Mesendoderm (in vitro differentiated cells): Measurements from ENCODE around the gene PPP2R2C. TPM values are rescaled to one million over a fixed set of nuclear protein-coding genes. Genes with fewer than 3 reads are reported as not detected.
A peak's percentile ranks its signal among the peaks of the same experiment; 100 is the strongest.

Source experiments
- DNase-seq: peaks from one replicate; pipeline ENCODE4 v3.0.0; 2013
- H2AK5ac ChIP-seq: 2 replicates; pipeline ENCODE4 v1.6.1; 2013; ENCODE audit warnings: low read length, inconsistent platforms
- H2BK120ac ChIP-seq: 2 replicates; pipeline ENCODE4 v1.6.1; 2013; ENCODE audit warnings: low read depth, mild to moderate bottlenecking, low read length, moderate library complexity, mixed read lengths
- H2BK15ac ChIP-seq: replicated peaks from 2 replicates; pipeline ENCODE4 v1.6.1; 2013; ENCODE audit warnings: low read depth, mild to moderate bottlenecking, moderate library complexity
- H2BK5ac ChIP-seq: 2 replicates; pipeline ENCODE4 v1.6.1; 2013; ENCODE audit warnings: low read length, inconsistent platforms
- H3K18ac ChIP-seq: 2 replicates; pipeline ENCODE4 v1.6.1; 2013; ENCODE audit warnings: mild to moderate bottlenecking, low read length, mixed read lengths
- H3K23ac ChIP-seq: one replicate; pipeline ENCODE4 v1.6.1; 2013; ENCODE audit warnings: low read length
- H3K27ac ChIP-seq: 2 replicates; pipeline ENCODE4 v1.5.1; 2013; ENCODE audit warnings: low read depth, mild to moderate bottlenecking, inconsistent platforms, low read length, moderate library complexity
- H3K27me3 ChIP-seq: 2 replicates; pipeline ENCODE4 v1.6.1; 2013; ENCODE audit warnings: low read length, control low read depth, mild to moderate bottlenecking, inconsistent platforms; ENCODE audit not compliant: insufficient read depth, poor library complexity
- H3K36me3 ChIP-seq: 2 replicates; pipeline ENCODE4 v1.6.1; 2013; ENCODE audit warnings: low read length, inconsistent platforms; ENCODE audit not compliant: control insufficient read depth, insufficient read depth
- H3K4ac ChIP-seq: one replicate; pipeline ENCODE4 v1.6.1; 2013; ENCODE audit warnings: low read depth, mild to moderate bottlenecking, low read length, moderate library complexity
- H3K4me1 ChIP-seq: 2 replicates; pipeline ENCODE4 v1.6.1; 2013; ENCODE audit warnings: low read depth, low read length, inconsistent platforms; ENCODE audit not compliant: control insufficient read depth
- H3K4me2 ChIP-seq: 2 replicates; pipeline ENCODE4 v1.6.1; 2013; ENCODE audit warnings: low read length
- H3K4me3 ChIP-seq: 2 replicates; pipeline ENCODE4 v1.5.1; 2013; ENCODE audit warnings: mild to moderate bottlenecking, low read length
- H3K56ac ChIP-seq: one replicate; pipeline ENCODE4 v1.6.1; 2013; ENCODE audit warnings: low read length
- H3K79me1 ChIP-seq: 2 replicates; pipeline ENCODE4 v1.6.1; 2013; ENCODE audit warnings: low read length, inconsistent platforms
- H3K79me2 ChIP-seq: 2 replicates; pipeline ENCODE4 v1.6.1; 2013; ENCODE audit warnings: mild to moderate bottlenecking, low read length; ENCODE audit not compliant: control insufficient read depth, insufficient read depth
- H3K9ac ChIP-seq: 2 replicates; pipeline ENCODE4 v1.6.1; 2013; ENCODE audit warnings: low read length, inconsistent platforms
- H4K5ac ChIP-seq: one replicate; pipeline ENCODE4 v1.6.1; 2013; ENCODE audit warnings: low read length
- H4K8ac ChIP-seq: one replicate; pipeline ENCODE4 v1.6.1; 2013; ENCODE audit warnings: low read depth, mild to moderate bottlenecking, control low read depth, low read length, moderate library complexity
- WGBS: extraction: QIAGEN DNeasy Blood & Tissue Kit; methylation state at CpG from one replicate; pipeline ENCODE4 v1.1.7; 2013; ENCODE audit warnings: low lambda C conversion rate, missing lambda C conversion rate; ENCODE audit not compliant: insufficient coverage; ENCODE audit errors: extremely low coverage; 5-methylcytosine and 5-hydroxymethylcytosine counted together
- polyA plus RNA-seq, 2 experiments: library from polyadenylated mRNA; stranded (reverse); fragments of 200-250 nt; gene quantifications; one replicate each; pipeline ENCODE4 v1.2.3, GENCODE V29; 2013

PPP2R2C gene
- 48.5 TPM for polyA plus RNA-seq (2013, experiment 1 of 2)
- 52.5 TPM for polyA plus RNA-seq (2013, experiment 2 of 2)

- H3K79me2 ChIP-seq: peaks cover 17% of the 10 kb centered on the region
- no peak within 1 kb of the TSS for H3K23ac ChIP-seq
- no peak within 1 kb of the TSS for H4K8ac ChIP-seq
- H2BK5ac ChIP-seq: no peak within 1 kb of the TSS
- H3K79me1 ChIP-seq: peaks cover 7% of the 10 kb centered on the region
- H3K4me2 ChIP-seq: peak within 1 kb of the TSS; percentile 80
- peak; percentile 38 for DNase-seq
- H3K18ac ChIP-seq: peak within 1 kb of the TSS; percentile 44
- peak within 1 kb of the TSS; percentile 40 for H3K27ac ChIP-seq
- peak within 1 kb of the TSS; percentile 10 for H2BK120ac ChIP-seq
- H3K56ac ChIP-seq: peak within 1 kb of the TSS; percentile 89
- no CpG with 5 or more reads among the region's 86 CpGs for WGBS
- H2BK15ac ChIP-seq: no peak within 1 kb of the TSS
- H3K4ac ChIP-seq: peak within 1 kb of the TSS; percentile 49
- peaks cover 2% of the 10 kb centered on the region for H3K4me1 ChIP-seq
- peak within 1 kb of the TSS; percentile 48 for H3K4me3 ChIP-seq
- H3K36me3 ChIP-seq: no peaks in the 10 kb centered on the region
- peak within 1 kb of the TSS; percentile 30 for H2AK5ac ChIP-seq
- H3K9ac ChIP-seq: peak within 1 kb of the TSS; percentile 80
- no peak within 1 kb of the TSS for H4K5ac ChIP-seq
- H3K27me3 ChIP-seq: peaks cover 3% of the 10 kb centered on the region
These were observed at the start of gene PPP2R2C for GRCh38 chr4:6472387-6473263. PPP2R2C (minus strand) TSS chr4:6472614; CDS start chr4:6472229, 385 bp downstream.

GRCh38 chr4:6520978-6521377 is 48.6 kb upstream of the PPP2R2C start:
- no peak overlapping the region for H3K4me3 ChIP-seq
- no peaks in the 10 kb centered on the region for H3K36me3 ChIP-seq
- no peak overlapping the region for H2BK15ac ChIP-seq
- H3K27ac ChIP-seq: no peak overlapping the region
- no peak overlapping the region for H2BK5ac ChIP-seq
- H2AK5ac ChIP-seq: no peak overlapping the region
- no peaks in the 10 kb centered on the region for H3K79me2 ChIP-seq
- no peak overlapping the region for H3K56ac ChIP-seq
- H3K9ac ChIP-seq: no peak overlapping the region
- H3K27me3 ChIP-seq: no peaks in the 10 kb centered on the region
- H3K23ac ChIP-seq: peak overlapping the region; percentile 34
- H3K79me1 ChIP-seq: no peaks in the 10 kb centered on the region
- H3K4ac ChIP-seq: no peak overlapping the region
- WGBS: no CpG with 5 or more reads among the region's 6 CpGs
- H3K18ac ChIP-seq: no peak overlapping the region
- no peak for DNase-seq
- H4K5ac ChIP-seq: no peak overlapping the region
- no peaks in the 10 kb centered on the region for H3K4me1 ChIP-seq
- no peak overlapping the region for H2BK120ac ChIP-seq
- H4K8ac ChIP-seq: no peak overlapping the region
- no peak overlapping the region for H3K4me2 ChIP-seq

- H3K79me1 ChIP-seq: no peaks in the 10 kb centered on the region
- no peak overlapping the region for H3K56ac ChIP-seq
- H2BK120ac ChIP-seq: no peak overlapping the region
- no peaks in the 10 kb centered on the region for H3K4me1 ChIP-seq
- H3K9ac ChIP-seq: no peak overlapping the region
- H2BK15ac ChIP-seq: no peak overlapping the region
- H3K4me3 ChIP-seq: no peak overlapping the region
- no peak for DNase-seq
- no peak overlapping the region for H3K4me2 ChIP-seq
- no peaks in the 10 kb centered on the region for H3K79me2 ChIP-seq
- H3K23ac ChIP-seq: no peak overlapping the region
- H4K5ac ChIP-seq: no peak overlapping the region
- WGBS: no CpG with 5 or more reads among the region's 11 CpGs
- H2AK5ac ChIP-seq: no peak overlapping the region
- no peak overlapping the region for H3K27ac ChIP-seq
- peak overlapping the region; percentile 24 for H3K4ac ChIP-seq
- H3K36me3 ChIP-seq: no peaks in the 10 kb centered on the region
- H3K27me3 ChIP-seq: no peaks in the 10 kb centered on the region
- no peak overlapping the region for H3K18ac ChIP-seq
- no peak overlapping the region for H2BK5ac ChIP-seq
- no peak overlapping the region for H4K8ac ChIP-seq
These were observed 47.7 kb upstream of the PPP2R2C start for GRCh38 chr4:6520051-6520636.

GRCh38 chr4:6517171-6517570 is 44.8 kb upstream of the PPP2R2C start:
- Histone ChIP-seq H4K5ac (no peak overlapping the region), H3K9ac (no peak overlapping the region), H2AK5ac (no peak overlapping the region), H3K23ac (no peak overlapping the region), H2BK15ac (no peak overlapping the region), H3K36me3 (no peaks in the 10 kb centered on the region), H3K56ac (no peak overlapping the region), H3K79me1 (no peaks in the 10 kb centered on the region), H3K4ac (no peak overlapping the region), H2BK5ac (no peak overlapping the region), H3K4me1 (no peaks in the 10 kb centered on the region), H3K4me3 (no peak overlapping the region), H4K8ac (no peak overlapping the region), H3K27ac (no peak overlapping the region), H3K4me2 (no peak overlapping the region), H3K27me3 (no peaks in the 10 kb centered on the region), H2BK120ac (no peak overlapping the region), H3K79me2 (no peaks in the 10 kb centered on the region), H3K18ac (no peak overlapping the region)
- no CpG with 5 or more reads among the region's 2 CpGs for WGBS
- no peak for DNase-seq

GRCh38 chr4:6516762-6517161 is 44.3 kb upstream of the PPP2R2C start:
- Histone ChIP-seq H3K9ac (no peak overlapping the region), H3K79me1 (no peaks in the 10 kb centered on the region), H3K36me3 (no peaks in the 10 kb centered on the region), H3K18ac (no peak overlapping the region), H3K79me2 (no peaks in the 10 kb centered on the region), H2BK5ac (no peak overlapping the region), H2AK5ac (no peak overlapping the region), H2BK120ac (no peak overlapping the region), H3K23ac (no peak overlapping the region), H3K27ac (no peak overlapping the region), H2BK15ac (no peak overlapping the region), H3K4me3 (no peak overlapping the region), H4K5ac (no peak overlapping the region), H3K4me2 (no peak overlapping the region), H3K4ac (no peak overlapping the region), H3K4me1 (no peaks in the 10 kb centered on the region), H4K8ac (no peak overlapping the region), H3K56ac (no peak overlapping the region), H3K27me3 (no peaks in the 10 kb centered on the region)
- no peak for DNase-seq
- no CpG with 5 or more reads among the region's 8 CpGs for WGBS
